A673 (cell line): ENCODE results near the gene TPR. TPM values are rescaled to one million over a fixed set of nuclear protein-coding genes. Genes with fewer than 3 reads are reported as not detected.

Experiments
- BruUV-seq: library from RNA; stranded (reverse); fragments of 400-500 nt; replicated peaks from 2 replicates; lab custom pipeline; 2021; lab: Mats Ljungman, UMichigan
- CTCF ChIA-PET: fragments of 300-600 bp; sonication (Branson Sonifier 250); formaldehyde crosslinking; loops from one replicate; lab custom pipeline; 2022; ENCODE audit warnings: antibody characterized with exemption; lab: Charles Lee
- POLR2A ChIA-PET: fragments of 300-600 bp; sonication (Branson Sonifier 250); formaldehyde crosslinking; loops from one replicate; lab custom pipeline; 2022; ENCODE audit warnings: antibody characterized with exemption; ENCODE audit not compliant: low non-redundant PET; lab: Charles Lee
- DNase-seq: peaks from one replicate; pipeline ENCODE4 v3.0.0-alpha.2; 2015; ENCODE audit warnings: low spot score
- H3K27ac ChIP-seq: fragments of 200-600 bp; sonication (generic); 2 replicates; pipeline ENCODE4 v1.5.1; 2016; ENCODE audit warnings: mixed run types, low read depth, mild to moderate bottlenecking, mixed read lengths, antibody characterized with exemption, low read length; ENCODE audit not compliant: poor library complexity, severe bottlenecking
- H3K27me3 ChIP-seq: fragments of 200-600 bp; sonication (generic); replicated peaks from 2 replicates; pipeline ENCODE4 v1.6.1; 2017; ENCODE audit warnings: mixed run types, low read depth, mild to moderate bottlenecking, mixed read lengths, antibody characterized with exemption, low read length; ENCODE audit not compliant: insufficient read depth, poor library complexity
- H3K36me3 ChIP-seq: fragments of 200-600 bp; sonication (generic); 2 replicates; pipeline ENCODE4 v1.6.1; 2016; ENCODE audit warnings: mixed run types, mild to moderate bottlenecking, mixed read lengths, antibody characterized with exemption, low read length; ENCODE audit not compliant: insufficient read depth, poor library complexity, severe bottlenecking
- H3K4me1 ChIP-seq: fragments of 200-600 bp; sonication (generic); 2 replicates; pipeline ENCODE4 v1.6.1; 2017; ENCODE audit warnings: mixed run types, mild to moderate bottlenecking, mixed read lengths, antibody characterized with exemption, low read length; ENCODE audit not compliant: insufficient read depth, poor library complexity, severe bottlenecking
- H3K4me3 ChIP-seq: fragments of 200-600 bp; sonication (generic); 2 replicates; pipeline ENCODE4 v1.5.1; 2016; ENCODE audit warnings: low read depth, mixed run types, mild to moderate bottlenecking, mixed read lengths, low read length; ENCODE audit not compliant: poor library complexity, severe bottlenecking
- H3K9me3 ChIP-seq: fragments of 200-600 bp; sonication (generic); 2 replicates; pipeline ENCODE4 v1.6.1; 2016; ENCODE audit warnings: mixed run types, low read depth, mild to moderate bottlenecking, mixed read lengths, antibody characterized with exemption, low read length; ENCODE audit not compliant: poor library complexity, severe bottlenecking
- CTCF ChIP-seq: fragments of 300-800, 200-600 bp; sonication (generic); conservative IDR thresholded peaks from 2 replicates; pipeline ENCODE4 v1.5.1; 2017; ENCODE audit warnings: low read depth, mild to moderate bottlenecking, antibody characterized with exemption, low read length, moderate library complexity, mixed read lengths
- EZH2 ChIP-seq: fragments of 200-600 bp; sonication (generic); IDR thresholded peaks from 2 replicates; pipeline ENCODE4 v1.6.1; 2017; ENCODE audit warnings: borderline replicate concordance, low read depth, mild to moderate bottlenecking, mixed read lengths, antibody characterized with exemption, low read length; ENCODE audit not compliant: poor library complexity, severe bottlenecking
- intact Hi-C: fragments of 100-400 bp; cut with micrococcal nuclease; formaldehyde crosslinking; loops from one replicate; pipeline ENCODE4 v1.10.0; 2022; ENCODE audit not compliant: unreplicated experiment
- total RNA-seq: library from RNA; stranded (reverse); gene quantifications from 2 replicates; pipeline ENCODE4 v1.2.3, GENCODE V29; 2021

The TPR gene
- total RNA-seq, 1 experiment from 2014 or later = 137 TPM

GRCh38 chr1:186413319-186413718 is 38.3 kb upstream of the TPR start:
- intact Hi-C loops = no loop called here
- ChIA-PET POLR2A (no interaction called here), CTCF (no interaction called here)
- no peak overlapping the region for H3K4me3 ChIP-seq
- BruUV-seq = no TSS peak
- TF ChIP-seq CTCF = no peak
- no peak for TF ChIP-seq EZH2
- H3K27me3 ChIP-seq = no peaks in the 10 kb centered on the region
- H3K9me3 ChIP-seq = no peaks in the 10 kb centered on the region
- H3K27ac ChIP-seq = no peak overlapping the region
- H3K36me3 ChIP-seq = peaks cover 10% of the 10 kb centered on the region
- no peaks in the 10 kb centered on the region for H3K4me1 ChIP-seq
- DNase-seq = no peak

GRCh38 chr1:186409091-186409490 is 34.0 kb upstream of the TPR start:
- intact Hi-C loops = loop anchor here (10.0 kb wide), 1 partner anchor 506 kb away; no protein-coding TSS in a partner anchor
- H3K9me3 ChIP-seq = no peaks in the 10 kb centered on the region
- no peak overlapping the region for H3K4me3 ChIP-seq
- H3K36me3 ChIP-seq = peaks cover 35% of the 10 kb centered on the region
- DNase-seq = no peak
- H3K27ac ChIP-seq = no peak overlapping the region
- ChIA-PET POLR2A (no interaction called here), CTCF (no interaction called here)
- peaks cover 6% of the 10 kb centered on the region for H3K4me1 ChIP-seq
- no TSS peak for BruUV-seq
- no peaks in the 10 kb centered on the region for H3K27me3 ChIP-seq
- TF ChIP-seq CTCF (no peak), EZH2 (no peak)

- ChIA-PET CTCF (interaction anchor here (0.6 kb wide), 1 partner anchor 23 kb away, joined by 7 read pairs; no protein-coding TSS in a partner anchor), POLR2A (interaction anchor here (0.7 kb wide), 1 partner anchor 341 kb away, joined by 3 read pairs; no protein-coding TSS in a partner anchor)
- TF ChIP-seq EZH2 = no peak
- TF ChIP-seq CTCF = peak; percentile 89
- peak; percentile 90 for DNase-seq
- intact Hi-C loops = loop anchor here (1.0 to 10.0 kb wide), 5 partner anchors 78 to 582 kb away; partner anchors contain the start of gene PTGS2
- Histone ChIP-seq H3K27ac (no peak overlapping the region), H3K4me3 (no peak overlapping the region), H3K9me3 (no peaks in the 10 kb centered on the region), H3K27me3 (no peaks in the 10 kb centered on the region), H3K36me3 (peaks cover 34% of the 10 kb centered on the region), H3K4me1 (peaks cover 6% of the 10 kb centered on the region)
- no TSS peak for BruUV-seq
Measured at GRCh38 chr1:186404454-186405051, 29.5 kb upstream of the TPR start.
